ENCODE measurements around the gene PCLO.
"Not testable (repeated sequence)": the region's sequence is repeated elsewhere in the genome, so short reads cannot be mapped to it uniquely, and the experiment has no call there.

The PCLO gene

GRCh38 chr7:82722946-82723345, 439.7 kb downstream of the PCLO start:
- DNase-seq, result no peak

- no peak for DNase-seq
Observed at GRCh38 chr7:82715344-82715743, 447.3 kb downstream of the PCLO start.

- no peak for DNase-seq
Observed at GRCh38 chr7:82714883-82715282, 447.8 kb downstream of the PCLO start.

- no peak for DNase-seq
Observed at GRCh38 chr7:82713506-82713905, 449.2 kb downstream of the PCLO start.

- DNase-seq, result not testable (repeated sequence)
Observed at GRCh38 chr7:82706344-82706743, 456.3 kb downstream of the PCLO start.

- DNase-seq, result no peak
Observed at GRCh38 chr7:82705517-82706260, 457.0 kb downstream of the PCLO start.

- DNase-seq, result no peak
Observed at GRCh38 chr7:82704121-82704520, 458.6 kb downstream of the PCLO start.

All from CD4-positive, alpha-beta T cell treated with Interleukin-15 for 1 hour (primary cell).